Measurements from ENCODE around the gene ORM2.
"Not testable (repeated sequence)": the region's sequence is repeated elsewhere in the genome, so short reads cannot be mapped to it uniquely, and the experiment has no call there.

ORM2 gene

DNA sequence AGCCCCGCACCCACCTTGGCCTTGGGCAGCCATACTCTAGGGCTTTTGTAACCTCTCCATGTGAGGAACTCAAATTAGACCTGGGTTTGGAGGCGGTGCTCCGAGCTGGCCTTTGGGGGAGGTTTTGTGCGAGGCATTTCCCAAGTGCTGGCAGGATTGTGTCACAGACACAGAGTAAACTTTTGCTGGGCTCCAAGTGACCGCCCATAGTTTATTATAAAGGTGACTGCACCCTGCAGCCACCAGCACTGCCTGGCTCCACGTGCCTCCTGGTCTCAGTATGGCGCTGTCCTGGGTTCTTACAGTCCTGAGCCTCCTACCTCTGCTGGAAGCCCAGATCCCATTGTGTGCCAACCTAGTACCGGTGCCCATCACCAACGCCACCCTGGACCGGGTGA is at the start of gene ORM2:
Gene ORM2, plus strand, starts transcription at position 245 of the 398 bp plus-strand sequence. Its CDS starts 36 bp downstream, at position 281.
- not testable (repeated sequence) for DNase-seq (ENCODE audit: low read depth)

- no peak for DNase-seq (ENCODE audit: low read depth)
Observed at GRCh38 chr9:114280636-114281472, 48.8 kb upstream of the ORM2 start.

- no peak for DNase-seq (ENCODE audit: low read depth)
Observed at GRCh38 chr9:114281473-114282103, 48.1 kb upstream of the ORM2 start.

DNA sequence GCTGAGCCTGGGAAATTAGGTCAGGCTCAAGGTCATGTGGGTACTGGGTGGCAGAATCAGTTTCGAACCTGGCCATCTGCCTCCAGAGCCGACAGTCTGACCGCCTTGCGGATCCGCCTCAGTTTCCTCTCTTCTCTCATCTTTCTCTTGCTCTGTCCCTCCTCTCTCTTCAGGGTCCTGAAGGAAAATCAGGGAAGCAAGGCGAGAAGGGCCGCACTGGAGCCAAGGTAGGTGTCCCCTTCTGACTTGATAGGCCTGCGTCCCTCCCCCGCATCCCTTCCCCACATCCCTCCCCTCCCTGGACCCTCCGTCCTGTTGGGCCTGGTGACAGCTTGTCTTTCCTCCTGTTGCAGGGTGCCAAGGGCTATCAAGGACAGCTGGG is 47.6 kb upstream of the ORM2 start:
- no peak for DNase-seq (ENCODE audit: low read depth)

DNA sequence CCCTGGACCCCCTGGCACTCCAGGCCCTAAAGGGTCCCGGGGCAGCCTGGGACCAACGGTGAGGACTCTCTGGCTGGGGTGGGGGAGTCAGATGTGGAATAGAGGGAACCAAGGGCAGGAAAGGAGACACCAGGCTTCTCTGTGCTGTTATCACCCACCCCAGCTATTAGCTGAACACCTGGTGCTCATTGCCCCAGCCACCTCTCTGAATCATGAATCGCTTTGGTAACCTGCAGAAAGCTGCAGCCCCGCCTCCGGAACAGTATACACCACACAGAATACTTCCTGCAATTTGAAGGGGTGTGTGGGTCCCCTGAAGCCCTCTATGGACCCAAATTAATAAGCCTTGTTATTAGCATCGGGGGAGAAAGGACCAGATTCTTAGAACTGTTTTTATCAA is 47.2 kb upstream of the ORM2 start:
- no peak for DNase-seq (ENCODE audit: low read depth)

- no peak for DNase-seq (ENCODE audit: low read depth)
Observed at GRCh38 chr9:114282926-114283325, 46.7 kb upstream of the ORM2 start.

DNA sequence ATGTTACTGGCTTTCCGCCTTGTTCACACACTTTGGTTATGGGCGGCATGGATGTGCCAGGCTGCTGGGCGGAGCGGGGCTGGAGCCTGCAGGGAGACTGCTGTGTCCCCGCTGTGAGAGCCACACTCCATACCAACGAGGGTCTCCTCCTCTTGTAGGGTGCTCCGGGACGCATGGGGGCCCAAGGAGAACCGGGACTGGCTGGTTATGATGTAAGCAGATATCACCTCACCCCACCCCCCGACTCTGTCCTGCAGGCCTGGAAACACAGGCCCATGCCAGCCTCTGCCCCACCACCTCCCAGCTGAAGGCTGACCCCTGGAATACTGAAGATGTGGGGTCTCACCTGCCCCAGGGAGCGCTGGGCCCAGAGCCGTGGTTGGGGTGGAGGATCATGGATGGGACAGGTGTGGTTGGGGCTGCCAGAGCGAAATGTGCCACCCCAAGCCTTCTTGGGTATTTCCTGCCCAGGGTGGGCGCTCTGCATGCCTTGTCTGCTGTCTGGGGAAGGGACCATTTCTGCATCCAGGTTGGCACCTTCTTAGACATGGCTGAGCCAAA is 46.0 kb upstream of the ORM2 start:
- DNase-seq (ENCODE audit: low read depth): no peak

- DNase-seq (ENCODE audit: low read depth): no peak
Observed at GRCh38 chr9:114284316-114285060, 45.2 kb upstream of the ORM2 start.

DNA sequence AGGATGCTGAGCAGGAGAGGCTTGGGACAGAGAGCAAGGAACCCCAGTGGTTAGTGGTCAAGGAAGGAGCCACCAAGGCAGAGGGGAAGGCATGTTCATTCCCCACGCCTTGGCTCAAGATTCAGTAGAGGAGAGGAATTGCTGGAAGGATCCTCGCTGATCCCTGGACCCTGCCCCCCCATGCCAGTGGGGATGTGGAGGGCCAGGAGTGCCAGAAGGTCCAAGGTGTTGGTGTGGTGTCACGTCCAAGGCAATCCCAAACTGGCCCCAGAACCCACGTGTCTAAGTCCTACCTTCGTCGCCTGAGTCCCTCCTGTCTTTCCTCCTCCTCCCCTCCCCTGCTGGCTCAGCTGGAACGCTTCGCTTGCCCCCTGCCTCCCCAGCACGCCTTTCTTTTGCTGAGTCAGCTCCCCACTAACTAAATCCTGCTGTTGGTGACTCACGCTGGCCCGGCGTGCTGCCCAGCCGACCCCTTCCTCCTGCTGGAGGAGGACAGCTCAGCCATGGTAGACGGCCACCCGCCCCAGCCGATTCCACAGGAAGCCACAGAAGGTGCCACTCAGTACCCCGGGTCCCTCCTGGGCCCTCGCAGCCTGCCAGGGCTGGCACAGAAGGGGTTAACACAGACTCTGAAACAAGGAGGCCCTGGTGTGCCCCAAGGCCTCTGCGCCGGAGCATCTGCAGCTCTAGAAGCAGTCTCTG is 44.4 kb upstream of the ORM2 start:
- DNase-seq (ENCODE audit: low read depth): no peak

GRCh38 chr9:114286146-114286679 is 43.5 kb upstream of the ORM2 start:
- no peak for DNase-seq (ENCODE audit: low read depth)

DNA sequence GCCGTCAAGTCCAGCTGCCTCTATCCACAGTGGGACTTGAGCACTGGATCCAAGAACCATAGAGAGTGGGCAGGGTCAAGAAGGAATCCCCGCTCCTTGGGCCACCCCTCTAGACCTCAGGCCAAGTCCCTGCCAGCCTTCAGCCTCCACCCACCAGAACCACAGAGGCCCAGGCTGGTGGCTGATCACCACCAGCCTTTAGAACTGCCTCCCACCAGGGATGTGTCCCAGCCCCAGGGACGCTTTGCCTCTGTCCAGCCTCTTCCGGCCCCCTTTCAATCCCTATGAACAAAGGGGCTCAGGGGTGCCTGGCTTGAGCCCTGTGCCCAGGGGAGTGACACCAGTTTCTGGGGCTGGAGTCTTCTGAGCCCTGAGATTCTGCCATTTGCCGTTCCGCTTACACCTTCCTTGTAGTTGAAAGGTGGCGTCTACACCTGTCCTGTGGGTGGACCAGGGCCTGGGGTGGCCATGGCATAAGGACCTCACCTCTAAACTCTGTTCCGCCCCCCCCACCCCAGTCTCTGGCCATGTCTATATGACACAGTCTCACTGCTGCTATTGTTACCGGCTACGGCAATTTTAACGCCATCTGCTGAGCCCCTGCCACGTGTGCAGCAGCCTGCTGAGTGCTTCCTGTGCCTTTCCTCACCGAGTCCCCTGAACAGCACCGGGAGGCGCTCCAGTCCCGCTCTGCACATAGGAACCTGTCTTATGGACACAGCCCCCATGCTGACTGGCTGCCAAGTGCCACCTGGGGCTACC is 42.5 kb upstream of the ORM2 start:
- no peak for DNase-seq (ENCODE audit: low read depth)

DNA sequence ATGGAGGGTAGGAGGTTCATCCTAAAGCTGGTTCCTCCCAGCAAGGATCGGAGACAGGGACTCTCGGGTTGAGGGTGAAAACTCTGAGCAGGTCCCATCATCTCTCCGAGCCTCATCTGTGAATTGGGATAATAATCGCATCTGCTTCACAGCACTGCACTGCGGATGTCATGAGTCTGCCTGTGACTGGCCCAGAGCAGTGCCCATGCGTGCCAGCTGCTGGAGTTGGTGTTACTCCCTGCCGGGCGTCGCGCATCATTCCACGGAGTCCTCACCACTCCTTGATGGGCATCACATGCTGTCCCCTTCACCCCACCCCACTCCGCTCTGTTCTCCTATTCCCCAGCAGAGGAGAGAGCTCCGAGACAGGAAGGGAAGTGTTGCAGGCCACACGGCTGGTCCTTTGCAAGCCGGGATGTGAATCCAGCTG is 41.9 kb upstream of the ORM2 start:
- no peak for DNase-seq (ENCODE audit: low read depth)

DNA sequence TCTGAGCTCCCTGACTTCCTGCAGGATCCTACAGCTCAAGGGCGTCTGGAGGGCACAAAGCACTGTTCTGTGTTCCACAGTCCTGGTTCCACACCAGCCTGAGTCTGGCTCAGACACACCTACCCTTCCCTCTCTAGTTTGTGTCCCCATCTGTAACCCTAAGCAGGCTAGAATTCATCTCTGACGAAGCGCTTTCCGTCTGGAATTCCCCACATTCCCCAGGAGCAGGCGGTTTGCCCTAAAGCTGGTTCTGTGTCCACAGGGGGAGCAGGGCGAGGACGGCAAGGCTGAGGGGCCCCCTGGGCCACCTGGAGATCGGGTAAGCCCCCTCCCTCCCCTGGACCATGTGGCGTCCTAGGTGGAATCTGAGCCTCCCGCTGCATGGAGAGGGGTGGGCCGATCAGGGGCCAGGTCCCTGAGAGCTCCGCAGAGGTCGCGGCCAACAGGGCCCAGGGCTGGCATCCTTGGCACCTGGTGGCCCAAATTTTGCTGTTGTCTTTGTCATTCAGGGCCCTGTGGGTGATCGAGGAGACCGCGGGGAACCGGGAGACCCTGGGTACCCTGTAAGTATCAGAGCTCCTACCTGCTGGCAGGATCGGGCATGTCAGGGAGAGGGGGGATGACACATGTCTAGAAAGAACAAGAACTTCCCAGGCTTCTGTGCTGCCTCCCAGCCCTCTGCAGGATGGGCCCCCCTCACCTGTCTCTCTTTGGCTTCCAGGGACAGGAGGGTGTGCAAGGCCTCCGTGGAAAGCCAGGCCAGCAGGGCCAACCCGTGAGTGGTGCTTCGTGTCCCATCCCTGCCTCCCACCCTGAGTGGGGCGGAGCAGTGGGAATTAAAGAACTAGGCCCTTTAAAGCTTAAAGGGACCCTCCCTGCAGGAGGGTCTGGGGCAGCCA is 41.2 kb upstream of the ORM2 start:
- DNase-seq (ENCODE audit: low read depth): no peak

- no peak for DNase-seq (ENCODE audit: low read depth)
Observed at GRCh38 chr9:114289106-114289505, 40.6 kb upstream of the ORM2 start.

- DNase-seq (ENCODE audit: low read depth): no peak
Observed at GRCh38 chr9:114289571-114290481, 39.8 kb upstream of the ORM2 start.

DNA sequence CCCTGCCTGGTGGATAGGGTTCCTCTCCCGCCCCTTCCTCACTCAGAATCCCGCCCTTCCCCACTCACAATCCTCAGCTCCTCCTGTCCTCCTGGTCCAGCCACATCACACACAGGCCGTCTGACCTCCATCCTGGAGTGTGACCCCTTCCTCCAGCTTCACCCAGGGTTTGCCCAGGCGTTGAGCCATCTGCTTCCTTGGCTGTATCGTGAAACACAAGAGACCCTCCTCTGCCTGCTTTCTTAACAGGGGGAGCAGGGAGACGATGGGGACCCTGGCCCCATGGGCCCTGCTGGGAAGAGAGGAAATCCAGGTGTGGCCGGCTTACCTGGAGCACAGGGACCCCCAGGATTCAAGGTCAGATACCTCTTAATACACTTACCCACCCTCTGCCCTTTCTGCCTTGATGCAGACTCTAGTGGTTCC is 39.1 kb upstream of the ORM2 start:
- no peak for DNase-seq (ENCODE audit: low read depth)

GRCh38 chr9:114291064-114291474 is 38.6 kb upstream of the ORM2 start:
- DNase-seq (ENCODE audit: low read depth): peak; percentile 52

DNA sequence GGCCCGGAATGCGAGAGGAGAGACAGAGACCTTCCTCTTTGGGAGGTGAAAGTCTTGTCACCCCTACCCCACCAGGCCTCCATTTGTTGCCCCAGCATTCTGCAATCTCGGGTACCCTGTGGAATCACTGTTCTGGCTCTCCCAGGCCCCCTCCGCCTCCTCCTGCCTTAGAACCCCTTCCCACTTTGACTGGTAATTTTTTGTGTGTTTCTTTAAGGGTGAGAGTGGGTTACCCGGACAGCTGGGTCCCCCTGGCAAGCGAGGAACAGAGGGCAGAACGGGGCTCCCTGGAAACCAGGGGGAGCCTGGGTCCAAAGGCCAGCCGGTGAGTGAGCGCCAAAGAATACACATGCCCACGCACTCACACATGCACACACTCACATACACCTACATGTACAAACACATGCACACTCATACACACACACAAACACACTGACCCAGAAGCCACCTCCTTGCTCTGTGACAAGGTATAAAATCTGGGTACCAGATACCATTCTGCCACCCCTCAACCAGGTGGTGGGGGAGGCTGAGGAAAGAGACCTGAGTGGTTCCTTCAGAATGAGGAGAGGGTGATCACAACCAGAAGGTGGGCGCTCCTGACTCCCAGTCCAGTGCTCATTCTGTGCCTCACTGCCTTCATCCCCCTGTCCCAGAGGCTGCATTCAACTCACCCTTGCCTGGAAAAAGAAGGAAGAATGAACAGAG is 37.6 kb upstream of the ORM2 start:
- no peak for DNase-seq (ENCODE audit: low read depth)
